ENCODE measurements around the gene AQP3.
"Not testable (repeated sequence)": the region's sequence is repeated elsewhere in the genome, so short reads cannot be mapped to it uniquely, and the experiment has no call there.

The AQP3 gene

DNA sequence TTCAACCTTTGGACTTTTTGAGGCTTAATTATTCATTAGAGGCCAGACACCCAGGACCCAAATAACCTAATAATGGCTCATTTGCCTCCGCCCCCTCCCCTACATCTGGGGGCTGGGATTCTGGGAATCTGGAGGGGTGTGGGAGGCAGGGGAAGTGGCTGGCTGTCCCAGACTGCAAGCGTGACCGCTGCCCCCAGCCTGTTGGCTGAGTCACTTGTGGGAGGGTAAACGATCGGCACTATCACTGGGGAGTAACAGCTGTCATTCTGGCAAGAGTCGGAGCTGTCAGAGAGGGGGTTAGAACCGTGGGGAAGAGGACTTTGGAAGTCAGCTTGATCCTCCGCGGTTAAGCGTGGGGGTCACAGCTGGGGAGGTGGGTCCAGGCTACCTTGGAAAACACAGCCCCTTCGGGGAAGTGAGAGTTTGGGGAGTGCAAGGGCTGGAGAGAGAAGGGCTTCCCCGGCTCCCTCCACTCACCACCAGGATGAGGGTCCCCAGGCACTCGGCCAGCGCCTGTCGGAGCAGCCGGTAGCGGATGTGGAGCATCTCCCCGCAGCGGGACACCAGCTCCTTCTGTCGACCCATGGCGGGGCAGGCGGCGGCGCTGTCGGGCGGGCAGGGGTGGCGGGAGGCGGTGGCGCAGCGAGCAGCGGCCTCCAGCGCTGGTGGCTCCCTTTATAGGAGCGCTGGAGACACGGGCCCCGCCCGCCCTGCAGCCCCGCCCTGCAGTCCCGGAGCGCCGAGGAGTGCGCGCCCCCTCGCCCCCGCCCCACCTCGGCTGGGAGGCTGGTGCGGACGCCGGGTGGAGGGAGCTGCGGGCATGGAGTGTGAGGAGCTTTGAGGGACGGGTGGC, at the start of gene AQP3:
TSS of gene AQP3 (minus strand) at position 648 of the 853 bp plus-strand sequence. CDS start at position 585, 63 bp downstream.
- DNase-seq (ENCODE audit: low read depth), result no peak

DNA sequence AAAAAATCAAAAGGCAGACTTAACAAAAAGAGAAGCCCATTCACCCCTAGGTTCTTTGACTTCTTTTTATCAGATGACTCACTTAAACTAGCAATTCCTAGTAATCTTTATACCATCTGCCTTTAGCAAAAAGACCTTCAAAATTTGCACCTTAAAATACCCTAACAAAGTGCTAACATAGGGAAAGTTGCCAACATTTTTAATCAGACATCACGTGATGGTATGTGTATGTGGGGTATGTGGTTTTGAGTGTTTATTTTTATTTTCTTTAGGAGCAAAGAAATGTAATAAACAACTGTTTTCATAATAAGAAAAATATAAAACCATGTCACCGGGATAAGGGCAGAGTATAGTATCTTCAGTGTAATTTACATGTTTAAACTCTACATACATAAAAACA, 46.4 kb upstream of the AQP3 start:
- DNase-seq (ENCODE audit: low read depth), result not testable (repeated sequence)

DNA sequence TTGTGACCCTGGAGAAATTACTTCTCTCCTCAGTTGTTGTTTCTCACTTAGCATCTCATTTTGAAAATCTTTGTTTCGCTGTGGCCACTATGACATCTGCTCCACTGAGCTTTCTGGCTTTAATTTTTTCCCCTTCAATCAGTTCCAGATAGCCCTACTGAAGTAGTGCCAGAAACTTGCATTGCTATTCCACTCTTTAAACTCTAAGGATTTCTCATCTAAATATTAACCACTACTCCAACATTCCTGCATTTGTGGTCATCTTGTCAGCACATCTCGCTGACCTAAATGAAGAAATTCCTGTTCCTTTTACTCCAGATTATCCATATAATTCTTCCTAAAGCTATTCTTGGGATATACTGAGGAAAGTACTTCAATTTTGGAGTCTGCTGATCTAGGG, 41.7 kb upstream of the AQP3 start:
- DNase-seq (ENCODE audit: low read depth), result no peak

DNA sequence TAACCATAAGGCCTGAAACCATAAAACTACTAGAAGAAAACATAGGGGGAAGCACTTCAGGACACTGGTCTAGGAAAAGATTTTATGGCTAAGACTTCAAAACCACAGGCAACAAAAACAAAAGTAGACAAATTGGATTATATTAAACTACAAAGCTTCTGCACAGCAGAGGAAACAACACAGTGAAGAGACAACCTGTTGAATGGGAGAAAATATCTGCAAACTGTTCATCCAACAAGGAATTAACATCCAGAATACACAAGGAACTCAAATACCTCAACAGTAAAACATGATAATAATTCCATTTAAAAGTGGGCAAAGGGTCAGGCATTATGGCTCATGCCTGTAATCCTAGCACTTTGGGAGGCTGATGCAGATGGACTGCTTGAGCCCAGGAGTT, 37.9 kb upstream of the AQP3 start:
- not testable (repeated sequence) for DNase-seq (ENCODE audit: low read depth)

DNA sequence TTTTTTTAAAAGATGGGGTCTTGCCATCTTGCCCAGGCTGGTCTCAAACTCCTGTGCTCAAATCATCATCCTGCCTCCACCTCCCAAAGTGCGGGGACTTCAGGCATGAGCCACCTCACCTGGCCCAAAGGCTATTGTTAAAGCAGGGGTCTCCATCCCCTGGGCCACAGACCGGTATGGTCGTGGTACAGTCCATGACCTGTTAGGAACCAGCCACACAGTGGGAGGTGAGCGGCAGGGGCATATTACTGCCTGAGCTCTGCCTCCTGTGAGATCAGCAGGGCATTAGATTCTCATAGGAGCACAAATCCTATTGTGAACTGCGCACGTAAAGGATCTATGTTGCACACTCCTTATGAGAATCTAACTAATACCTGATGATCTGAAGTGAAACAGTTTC, 33.6 kb upstream of the AQP3 start:
- no peak for DNase-seq (ENCODE audit: low read depth)

DNA sequence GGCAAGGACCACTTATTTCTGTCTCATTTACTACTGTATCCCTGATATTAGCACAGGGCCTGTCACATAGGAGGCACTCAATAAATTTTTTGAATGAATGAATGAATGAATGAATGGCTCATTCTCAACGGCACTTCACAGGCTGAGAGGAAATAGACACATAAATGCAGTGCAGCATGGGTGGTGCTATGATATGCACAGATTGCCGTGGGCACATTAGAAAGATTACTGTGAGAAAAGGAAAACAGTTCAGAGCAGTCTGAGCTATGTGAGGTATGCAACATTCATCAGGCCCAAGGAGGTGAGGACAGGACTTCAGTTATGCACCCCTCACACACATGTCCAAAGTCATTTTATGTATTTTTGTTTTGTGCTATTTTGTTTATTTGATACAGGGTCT, 32.7 kb upstream of the AQP3 start:
- DNase-seq (ENCODE audit: low read depth), result no peak

DNA sequence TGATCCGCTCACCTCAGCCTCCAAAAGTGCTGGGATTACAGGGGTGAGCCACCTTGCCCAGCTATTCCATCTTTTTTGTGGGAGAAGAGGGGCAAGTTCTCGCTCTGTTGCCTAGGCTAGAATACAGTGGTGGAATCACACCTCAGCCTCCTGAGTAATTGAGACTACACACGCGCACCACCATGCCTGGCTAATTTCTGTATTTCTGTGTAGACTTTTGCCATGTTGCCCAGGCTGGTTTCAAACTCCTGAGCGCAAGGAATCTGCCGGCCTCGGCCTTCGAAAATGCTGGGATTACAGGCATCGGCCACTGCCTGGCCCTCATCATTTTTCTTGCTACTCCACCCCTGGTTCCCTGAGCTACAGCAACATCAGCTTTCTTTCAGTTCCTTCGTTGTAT, 29.1 kb upstream of the AQP3 start:
- no peak for DNase-seq (ENCODE audit: low read depth)

DNA sequence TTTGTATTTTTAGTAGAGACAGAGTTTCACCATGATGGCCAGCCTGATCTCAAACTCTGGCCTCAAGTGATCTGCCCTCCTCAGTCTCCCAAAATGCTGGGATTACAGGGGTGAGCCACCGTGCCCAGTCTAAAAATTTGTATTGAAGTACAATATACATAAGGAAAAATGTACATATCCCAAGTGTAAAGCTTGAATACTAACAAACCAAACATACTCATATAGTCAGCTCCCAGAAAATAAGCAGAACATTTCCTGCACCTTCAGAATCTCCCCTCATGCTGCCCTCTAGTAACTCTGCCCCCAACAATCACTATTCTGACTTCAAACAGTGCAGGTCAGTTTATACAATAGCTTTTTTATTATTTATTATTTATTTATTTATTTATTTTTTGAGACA, 28.0 kb upstream of the AQP3 start:
- DNase-seq (ENCODE audit: low read depth), result no peak

DNA sequence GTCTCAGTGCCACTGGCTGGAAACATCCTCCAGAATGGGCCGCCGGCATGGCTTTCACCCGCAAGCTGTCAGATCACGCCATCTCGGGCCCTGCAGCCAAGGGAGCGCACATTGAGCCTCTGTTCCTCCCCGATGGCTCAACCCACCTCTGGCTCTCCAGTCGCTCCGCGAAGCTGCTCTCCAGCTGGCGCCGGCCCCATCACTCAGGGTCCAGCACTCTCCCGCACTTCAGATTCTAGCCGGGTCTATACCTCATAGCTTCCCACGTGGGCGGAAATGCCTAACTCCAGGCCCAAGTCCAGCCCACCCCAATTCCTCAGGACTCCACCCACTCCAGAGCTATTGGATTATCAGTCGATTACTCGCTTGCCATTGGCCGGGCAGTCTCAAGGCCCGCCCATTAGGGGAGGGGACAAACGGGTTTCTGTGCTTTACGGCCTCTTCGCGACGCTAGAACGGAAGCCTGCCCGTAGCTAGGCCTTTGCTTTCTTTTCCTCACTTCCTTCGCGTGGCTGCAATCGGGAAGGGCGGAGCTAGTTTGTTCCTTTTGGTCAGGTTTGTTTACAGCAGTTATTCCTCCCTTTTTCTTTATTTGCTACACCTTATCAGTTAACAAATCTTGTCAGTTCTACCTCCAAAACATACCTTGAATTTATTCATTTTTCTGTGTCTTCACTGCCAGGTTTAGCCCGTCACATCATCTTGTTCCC, 26.4 kb upstream of the AQP3 start, which contains the start of gene NOL6:
TSS of gene NOL6 (minus strand) at position 282 of the 710 bp plus-strand sequence. CDS start at position 200, 82 bp downstream.
- DNase-seq (ENCODE audit: low read depth), result peak; percentile 96

DNA sequence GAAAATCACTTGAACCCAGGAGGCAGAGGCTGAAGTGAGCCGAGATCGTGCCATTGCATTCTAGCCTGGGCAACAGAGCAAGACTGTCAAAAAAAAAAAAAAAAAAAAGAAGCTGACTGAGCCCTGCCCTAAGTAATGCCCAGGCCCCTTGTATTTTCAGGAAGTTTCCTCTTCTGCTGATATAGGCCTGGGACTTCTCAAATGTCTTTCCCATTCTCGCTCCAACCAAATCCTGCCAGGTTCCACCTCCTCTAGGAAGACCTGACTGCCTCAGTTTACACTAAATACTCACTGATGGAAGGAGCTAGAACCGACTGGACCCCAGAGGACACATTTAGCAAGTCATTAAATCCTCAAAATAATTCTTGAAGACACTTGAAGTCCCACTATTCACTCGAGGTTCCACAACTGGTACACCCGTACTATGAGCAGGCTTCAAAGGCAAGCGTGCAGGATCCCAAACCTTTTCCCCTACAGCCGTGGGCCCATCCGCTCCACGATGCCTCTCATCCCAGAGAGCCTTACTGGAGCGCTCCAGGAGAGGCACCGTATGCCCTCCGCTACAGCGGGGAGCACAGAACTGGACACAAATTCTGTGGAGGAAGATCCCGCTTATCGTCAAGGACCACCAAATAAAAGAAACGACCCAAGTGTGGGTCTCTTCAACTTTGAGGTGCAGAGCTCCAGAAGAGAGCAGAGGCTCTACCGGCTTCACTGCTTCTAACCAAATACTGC, 25.7 kb upstream of the AQP3 start:
- DNase-seq (ENCODE audit: low read depth), result no peak

DNA sequence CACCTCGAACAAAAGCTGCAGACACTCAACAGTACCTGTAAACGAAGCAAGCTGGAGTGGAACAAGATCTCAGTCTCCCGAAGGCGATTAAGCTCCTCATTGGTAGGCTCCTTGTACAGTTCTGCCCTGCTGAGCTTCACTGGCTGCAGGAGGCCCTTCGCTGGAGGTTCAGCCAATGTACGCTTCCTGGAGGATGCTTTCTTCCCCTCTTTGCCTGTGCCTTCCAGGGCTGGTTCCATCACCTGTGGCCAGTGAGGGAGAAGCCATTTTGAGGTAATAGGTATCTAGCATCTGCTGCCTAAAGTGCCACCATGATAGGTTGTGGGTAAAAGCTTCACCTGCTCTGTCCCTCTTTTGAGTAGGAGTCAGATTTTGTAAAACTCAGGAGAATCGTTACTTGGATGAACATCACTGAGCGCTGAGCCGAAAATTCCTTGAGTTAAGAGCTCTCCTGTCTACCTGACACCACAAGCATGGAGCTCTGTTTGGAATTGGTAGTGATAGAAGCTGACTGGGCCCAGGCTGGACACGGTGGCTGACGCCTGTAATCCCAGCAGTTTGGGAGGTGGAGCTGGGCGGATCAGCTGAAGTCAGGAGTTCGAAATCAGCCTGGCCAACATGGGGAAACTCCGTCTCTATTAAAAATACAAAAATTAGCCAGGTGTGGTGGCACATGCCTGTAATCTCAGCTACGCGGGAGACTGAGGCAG, 24.9 kb upstream of the AQP3 start:
- DNase-seq (ENCODE audit: low read depth), result no peak

DNA sequence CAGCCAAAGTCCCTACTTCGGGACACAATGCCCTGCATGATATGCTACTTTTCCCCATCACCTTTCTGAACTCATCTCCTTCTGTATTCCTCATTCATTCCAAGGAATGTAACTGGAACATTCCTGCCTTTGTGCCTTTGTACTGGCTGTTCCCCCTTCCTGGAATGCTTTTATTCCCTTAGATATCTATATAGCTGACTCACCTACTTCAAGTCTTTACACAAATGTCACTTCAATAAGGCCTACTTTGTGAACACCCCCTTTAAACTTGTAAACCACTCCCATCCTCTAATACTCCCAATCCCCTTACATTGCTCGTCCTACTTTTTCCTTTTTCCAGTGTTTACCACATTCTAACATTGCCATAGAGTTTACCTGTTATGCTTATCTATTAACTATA, 24.0 kb upstream of the AQP3 start:
- DNase-seq (ENCODE audit: low read depth), result no peak

DNA sequence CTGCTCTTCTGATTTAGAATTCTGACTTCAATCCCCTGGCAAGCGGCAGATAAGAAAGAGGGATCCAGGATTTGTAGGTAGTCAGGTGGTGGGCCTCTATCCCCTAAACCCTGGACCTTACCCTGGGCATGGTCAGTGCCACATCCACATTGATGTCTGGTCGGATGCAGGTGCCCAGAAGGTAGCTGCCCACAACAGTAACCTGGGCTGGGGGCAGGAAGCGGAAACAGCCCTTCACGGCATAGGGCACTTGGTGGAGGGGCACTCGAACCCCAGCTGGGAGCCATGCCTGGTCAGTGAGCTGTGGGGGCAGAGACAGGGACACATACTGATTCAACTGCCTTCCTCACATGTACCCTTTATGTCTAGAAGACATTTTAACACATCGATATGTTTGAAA, 22.5 kb upstream of the AQP3 start:
- DNase-seq (ENCODE audit: low read depth), result no peak

DNA sequence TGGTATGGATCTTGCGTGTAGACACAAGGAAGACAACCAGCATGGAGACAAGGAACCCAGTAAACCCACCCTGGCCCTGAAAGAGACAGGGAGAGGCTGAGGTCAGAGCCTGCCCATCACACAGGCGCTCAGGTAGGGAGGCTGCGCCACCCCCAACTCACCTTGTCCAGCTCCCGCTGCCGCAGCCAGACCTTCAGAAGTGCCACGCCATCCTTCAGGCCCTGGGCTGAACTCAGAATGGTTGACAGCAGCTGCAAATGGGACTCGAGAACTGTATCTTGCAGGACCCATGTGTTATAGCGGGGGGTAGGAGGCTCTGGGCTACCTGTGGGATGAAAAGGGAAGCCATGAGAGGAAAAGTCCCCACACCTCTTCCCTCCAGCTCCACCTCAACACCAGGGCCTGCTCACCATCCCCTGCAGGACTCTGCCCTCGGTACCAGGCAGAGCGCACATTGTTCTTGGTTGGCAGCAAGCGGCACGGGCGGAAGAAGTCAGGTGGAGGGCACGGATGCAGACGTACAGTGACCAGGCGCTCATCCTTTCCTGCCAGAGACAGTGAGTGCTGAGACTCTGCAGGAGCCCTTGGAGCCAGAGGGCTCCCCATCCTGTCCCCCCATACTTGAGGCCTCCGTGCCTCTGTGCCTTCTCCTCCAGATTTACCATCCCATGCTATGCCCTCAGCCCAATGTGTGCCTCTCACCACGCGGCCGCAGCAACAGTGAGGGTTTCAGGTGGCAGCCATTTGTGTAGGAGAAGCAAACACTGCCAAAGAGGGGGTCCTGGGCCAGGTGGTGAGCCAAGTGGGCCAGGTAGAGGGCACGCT, 21.6 kb upstream of the AQP3 start:
- DNase-seq (ENCODE audit: low read depth), result no peak

DNA sequence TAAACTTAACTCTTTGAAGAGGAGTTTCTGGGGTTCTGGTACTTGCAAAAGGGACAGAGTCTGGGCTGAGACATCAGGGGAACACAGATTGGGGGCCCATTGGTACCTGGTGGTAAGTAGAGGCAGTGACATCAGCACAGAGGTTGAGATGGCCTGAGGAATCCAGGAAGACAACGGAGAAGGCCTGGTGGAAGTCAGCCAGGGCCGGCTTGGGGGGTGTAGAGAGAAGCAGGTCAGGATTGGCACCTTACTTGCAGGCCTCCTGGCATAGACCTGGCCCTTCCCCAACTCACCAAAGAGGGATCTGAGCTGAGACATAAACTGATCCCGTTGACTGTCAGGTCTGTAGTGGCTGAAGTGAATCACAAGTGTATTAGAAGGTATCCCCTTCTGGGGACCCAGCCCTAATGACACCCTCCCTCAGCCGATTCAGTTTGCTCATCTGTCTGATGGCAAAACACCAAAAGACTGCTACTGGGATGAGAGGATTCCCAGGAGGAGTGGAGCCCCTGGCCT, 20.9 kb upstream of the AQP3 start:
- no peak for DNase-seq (ENCODE audit: low read depth)

DNA sequence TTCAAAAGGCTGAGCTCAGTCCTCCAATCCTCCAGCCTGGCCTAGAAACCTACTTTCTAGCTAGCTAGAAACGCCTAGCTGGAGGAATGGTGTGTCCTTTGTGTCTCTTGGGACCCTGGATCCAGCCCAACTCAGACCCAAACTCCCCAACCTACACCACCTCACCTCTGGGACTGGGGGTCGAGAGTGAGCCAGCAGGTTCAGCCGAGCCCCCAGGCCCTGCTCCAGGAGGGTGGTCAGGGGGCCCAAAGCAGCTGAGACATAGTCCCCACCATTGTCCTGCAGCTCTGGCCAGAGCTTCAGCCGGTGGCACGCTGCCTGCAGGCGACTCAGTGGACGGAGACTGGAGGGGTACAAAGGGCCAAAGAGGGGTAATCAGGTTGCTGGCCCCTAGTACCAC, 20.1 kb upstream of the AQP3 start:
- no peak for DNase-seq (ENCODE audit: low read depth)

DNA sequence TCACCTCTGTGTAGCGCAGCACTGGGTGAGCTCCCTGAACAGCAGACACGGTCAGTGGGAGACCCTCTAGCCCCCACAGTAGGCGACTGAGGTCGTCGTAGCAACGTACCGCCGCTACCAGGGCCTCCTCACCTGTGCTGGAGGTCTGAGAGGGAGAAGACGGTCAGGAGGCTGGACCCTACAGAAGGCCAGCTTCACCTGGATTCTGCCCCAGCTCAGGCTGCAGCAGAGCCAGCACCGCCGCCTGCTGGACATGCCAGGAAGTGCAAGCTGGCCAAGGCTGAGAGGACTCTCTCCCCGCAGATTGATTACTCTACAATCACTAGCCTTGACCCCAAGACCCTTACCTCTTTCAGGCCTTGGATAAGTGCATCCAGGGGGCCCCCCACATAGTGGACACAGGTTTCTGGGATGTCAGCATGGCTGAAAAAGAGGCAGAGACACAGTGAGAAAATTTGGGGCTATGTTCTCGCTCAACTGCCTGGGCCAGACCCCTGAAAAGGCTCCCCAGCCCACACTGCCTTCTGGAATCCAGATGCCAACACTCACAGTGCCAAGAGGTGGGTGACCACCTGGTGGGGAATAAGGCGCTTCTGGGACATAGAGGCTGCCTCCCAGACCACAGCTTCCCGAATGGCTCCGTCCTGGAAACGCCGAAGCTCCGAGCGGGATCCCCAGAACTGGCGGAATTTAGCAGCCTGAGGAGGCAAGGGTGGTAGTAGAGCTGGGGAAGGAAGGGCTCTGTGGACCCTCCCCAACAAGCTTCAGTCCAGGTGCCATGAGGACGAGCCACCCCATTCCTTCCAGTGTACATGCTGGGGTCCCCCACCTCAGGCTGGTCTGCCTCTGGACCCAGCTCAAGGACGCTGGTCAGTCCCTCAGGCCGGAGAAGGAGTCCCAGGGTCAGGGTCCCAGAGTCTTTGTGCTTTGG, 19.4 kb upstream of the AQP3 start:
- no peak for DNase-seq (ENCODE audit: low read depth)

DNA sequence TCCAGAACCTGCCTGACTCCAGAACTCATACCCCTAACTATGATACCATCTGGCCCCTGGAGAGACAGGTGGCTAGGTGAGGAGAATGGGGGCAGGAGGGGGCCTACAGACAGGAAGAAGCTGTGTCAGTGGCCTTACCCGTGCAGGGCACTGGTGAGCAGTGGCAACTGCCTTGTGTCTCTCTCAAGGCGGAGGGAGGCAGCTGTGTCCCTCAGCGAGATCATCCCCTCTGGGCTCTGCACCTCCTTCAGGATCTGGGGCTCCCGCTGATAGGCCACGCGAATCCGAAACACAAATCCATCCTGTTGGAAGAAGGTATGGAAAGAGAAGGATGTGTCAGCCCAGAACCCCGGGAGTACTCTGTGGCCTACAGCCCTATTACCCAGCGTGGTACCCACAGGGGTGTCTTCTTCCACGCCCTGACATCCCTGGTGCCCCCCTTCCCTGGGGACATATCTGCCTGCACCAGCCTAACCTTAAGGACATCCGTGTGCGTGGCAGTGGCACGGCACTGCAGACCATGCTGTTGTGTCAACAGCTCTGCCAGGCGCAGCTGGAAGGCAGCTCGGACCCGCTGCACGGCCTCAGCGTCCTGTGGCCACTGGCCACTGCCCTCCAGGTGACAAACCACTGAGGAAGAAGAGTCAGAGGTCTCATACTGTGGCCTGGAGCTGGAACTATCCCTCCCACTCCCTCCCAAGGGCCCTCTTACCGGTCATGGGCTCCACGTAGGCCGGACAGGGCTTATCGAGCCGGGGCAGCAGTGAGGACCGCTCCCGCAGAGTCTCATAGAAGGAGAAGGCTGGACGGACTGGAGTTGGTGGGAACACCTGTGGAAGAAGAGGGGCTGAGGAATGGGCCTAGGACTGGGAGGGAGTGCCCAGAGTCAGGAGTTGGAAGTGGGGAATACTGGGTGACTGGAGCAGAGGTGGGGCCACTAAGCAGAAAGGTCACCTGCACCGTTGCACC, 18.5 kb upstream of the AQP3 start:
- no peak for DNase-seq (ENCODE audit: low read depth)

DNA sequence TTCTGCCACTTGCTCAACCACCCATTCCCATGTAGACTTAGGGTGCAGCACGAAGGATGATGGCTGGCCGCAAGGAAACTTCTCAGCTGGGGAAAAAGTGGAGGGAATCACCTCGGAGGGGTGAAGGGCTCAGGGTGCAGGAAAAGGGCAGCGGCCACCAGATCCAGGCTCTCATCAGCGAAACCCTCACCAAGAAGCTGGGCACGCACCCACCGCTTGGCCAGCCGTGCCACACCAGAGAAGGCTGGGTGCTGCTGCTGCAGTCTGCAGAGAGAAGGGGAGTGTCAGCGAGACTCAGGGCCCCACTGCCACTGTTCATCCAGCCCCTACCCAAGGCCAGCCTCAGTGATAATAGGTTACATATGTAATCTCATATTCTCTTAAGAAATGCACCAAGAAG, 17.7 kb upstream of the AQP3 start:
- no peak for DNase-seq (ENCODE audit: low read depth)
